Vagina (tissue), 2 donors: Measurements from ENCODE around the gene KCNK10.

Experiments used
- POLR2A ChIP-seq, 2 donors: fragments of 450-650 bp; IDR thresholded peaks; one replicate each; pipeline ENCODE4 v1.6.1; 2017; ENCODE audit warnings: antibody characterized with exemption in 2 of 2, mild to moderate bottlenecking in 2 of 2, moderate library complexity in 2 of 2
- POLR2AphosphoS5 ChIP-seq, 2 donors: sonication (generic); formaldehyde crosslinking; IDR thresholded peaks; one replicate each; pipeline ENCODE4 v1.9.0; 2017; ENCODE audit warnings: antibody characterized with exemption in 2 of 2, mild to moderate bottlenecking in 2 of 2, low read depth in 1 of 2; ENCODE audit not compliant: insufficient read depth in 1 of 2
- TF ChIP-seq, protein P1 (sequence below), 3 experiments: fragments of 450-650 bp in 2 of 3; fragments of 200-600 bp in 1 of 3; sonication (generic) in 1 of 3; IDR thresholded peaks; one replicate each; pipeline ENCODE4 v1.5.1; 2017 to 2019; ENCODE audit warnings: antibody characterized with exemption in 3 of 3, mild to moderate bottlenecking in 2 of 3, moderate library complexity in 2 of 3

DNA sequence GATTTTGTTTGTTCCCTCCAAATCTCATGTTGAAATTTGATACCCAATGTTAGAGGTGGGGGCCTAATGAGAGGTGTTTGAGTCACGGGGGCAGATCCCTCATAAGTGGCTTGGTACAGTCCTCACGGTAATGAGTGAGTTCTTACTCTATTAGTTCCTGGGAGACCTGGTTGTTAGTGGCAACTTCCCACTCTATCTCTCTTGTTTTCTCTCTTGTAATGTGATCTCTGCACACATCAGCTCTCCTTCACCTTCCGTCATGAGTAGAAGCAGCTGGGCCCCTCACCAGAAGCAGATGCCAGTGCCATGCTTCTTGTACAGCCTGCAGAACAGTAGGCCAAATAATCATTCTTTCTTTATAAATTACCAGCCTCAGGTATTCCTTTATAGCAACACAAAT is 29.6 kb upstream of the KCNK10 start:
- TF ChIP-seq, protein P1, sequence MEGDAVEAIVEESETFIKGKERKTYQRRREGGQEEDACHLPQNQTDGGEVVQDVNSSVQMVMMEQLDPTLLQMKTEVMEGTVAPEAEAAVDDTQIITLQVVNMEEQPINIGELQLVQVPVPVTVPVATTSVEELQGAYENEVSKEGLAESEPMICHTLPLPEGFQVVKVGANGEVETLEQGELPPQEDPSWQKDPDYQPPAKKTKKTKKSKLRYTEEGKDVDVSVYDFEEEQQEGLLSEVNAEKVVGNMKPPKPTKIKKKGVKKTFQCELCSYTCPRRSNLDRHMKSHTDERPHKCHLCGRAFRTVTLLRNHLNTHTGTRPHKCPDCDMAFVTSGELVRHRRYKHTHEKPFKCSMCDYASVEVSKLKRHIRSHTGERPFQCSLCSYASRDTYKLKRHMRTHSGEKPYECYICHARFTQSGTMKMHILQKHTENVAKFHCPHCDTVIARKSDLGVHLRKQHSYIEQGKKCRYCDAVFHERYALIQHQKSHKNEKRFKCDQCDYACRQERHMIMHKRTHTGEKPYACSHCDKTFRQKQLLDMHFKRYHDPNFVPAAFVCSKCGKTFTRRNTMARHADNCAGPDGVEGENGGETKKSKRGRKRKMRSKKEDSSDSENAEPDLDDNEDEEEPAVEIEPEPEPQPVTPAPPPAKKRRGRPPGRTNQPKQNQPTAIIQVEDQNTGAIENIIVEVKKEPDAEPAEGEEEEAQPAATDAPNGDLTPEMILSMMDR (IDR thresholded peaks at IDR 0.05), result no peak
- no peak for TF ChIP-seq POLR2A (IDR thresholded peaks at IDR 0.05)
- TF ChIP-seq POLR2AphosphoS5 (IDR thresholded peaks at IDR 0.05; ENCODE audit: insufficient read depth in 1 of 2, low read depth in 1 of 2), result no peak
